Astrocyte (in vitro differentiated cells and primary cell): Measurements from ENCODE around the gene MAGEC2. TPM values are rescaled to one million over a fixed set of nuclear protein-coding genes. Genes with fewer than 3 reads are reported as not detected.

ENCODE experiments used
- DNase-seq: peaks from one replicate; pipeline ENCODE4 v3.0.0-alpha.2; 2010; ENCODE audit warnings: low read depth
- FAIRE-seq: peaks from 2 replicates; lab custom pipeline; 2011; peaks lifted over from hg19 to GRCh38; lab: Jason Lieb, UNC
- H2AFZ ChIP-seq: 2 replicates; pipeline ENCODE4 v1.6.0; 2012; ENCODE audit warnings: low read depth, low read length, inconsistent platforms
- H3K27ac ChIP-seq: 2 replicates; pipeline ENCODE4 v1.5.1; 2011; ENCODE audit warnings: low read depth, low read length, inconsistent platforms
- H3K27me3 ChIP-seq: 2 replicates; pipeline ENCODE4 v1.6.0; 2011; ENCODE audit warnings: low read length, inconsistent platforms; ENCODE audit not compliant: insufficient read depth
- H3K36me3 ChIP-seq: 2 replicates; pipeline ENCODE4 v1.5.1; 2011; ENCODE audit warnings: low read length, inconsistent platforms; ENCODE audit not compliant: insufficient read depth
- H3K4me1 ChIP-seq: 2 replicates; pipeline ENCODE4 v1.5.1; 2011; ENCODE audit warnings: low read length, inconsistent platforms; ENCODE audit not compliant: insufficient read depth
- H3K4me2 ChIP-seq: 2 replicates; pipeline ENCODE4 v1.6.0; 2012; ENCODE audit warnings: low read length, inconsistent platforms
- H3K4me3 ChIP-seq: 2 replicates; pipeline ENCODE4 v1.5.1; 2011; ENCODE audit warnings: low read depth, mild to moderate bottlenecking, low read length, inconsistent platforms; ENCODE audit not compliant: insufficient read depth
- H3K79me2 ChIP-seq: 2 replicates; pipeline ENCODE4 v1.6.0; 2012; ENCODE audit warnings: mild to moderate bottlenecking, low read length, inconsistent platforms; ENCODE audit not compliant: insufficient read depth
- H3K9ac ChIP-seq: 2 replicates; pipeline ENCODE4 v1.6.0; 2012; ENCODE audit warnings: mild to moderate bottlenecking, low read length, inconsistent platforms
- H3K9me3 ChIP-seq: 2 replicates; pipeline ENCODE4 v1.5.1; 2012; ENCODE audit warnings: low read depth, mild to moderate bottlenecking, low read length, inconsistent platforms; ENCODE audit not compliant: insufficient read depth
- H4K20me1 ChIP-seq: 2 replicates; pipeline ENCODE4 v1.6.0; 2012; ENCODE audit warnings: low read length, inconsistent platforms; ENCODE audit not compliant: insufficient read depth
- H3K27ac Mint-ChIP-seq: one replicate; pipeline ENCODE4 v1.8.0; 2021; ENCODE audit warnings: mild to moderate bottlenecking, mixed read lengths; ENCODE audit not compliant: unreplicated experiment
- H3K27me3 Mint-ChIP-seq: one replicate; pipeline ENCODE4 v1.8.0; 2021; ENCODE audit warnings: low read depth, mixed read lengths; ENCODE audit not compliant: unreplicated experiment
- H3K36me3 Mint-ChIP-seq: one replicate; pipeline ENCODE4 v1.8.0; 2021; ENCODE audit warnings: low read depth, mixed read lengths; ENCODE audit not compliant: unreplicated experiment
- H3K4me1 Mint-ChIP-seq: one replicate; pipeline ENCODE4 v1.8.0; 2021; ENCODE audit warnings: low read depth, mixed read lengths; ENCODE audit not compliant: unreplicated experiment
- H3K4me3 Mint-ChIP-seq: one replicate; pipeline ENCODE4 v1.8.0; 2021; ENCODE audit warnings: mild to moderate bottlenecking, moderate library complexity, mixed read lengths; ENCODE audit not compliant: unreplicated experiment
- H3K9me3 Mint-ChIP-seq: one replicate; pipeline ENCODE4 v1.8.0; 2021; ENCODE audit warnings: mild to moderate bottlenecking, mixed read lengths; ENCODE audit not compliant: unreplicated experiment
- EZH2 ChIP-seq: IDR thresholded peaks from 2 replicates; pipeline ENCODE4 v1.6.1; 2012; ENCODE audit warnings: mild to moderate bottlenecking, low read length, inconsistent platforms; ENCODE audit not compliant: insufficient read depth
- total RNA-seq: library from RNA; stranded (reverse); gene quantifications from 2 replicates; pipeline ENCODE4 v1.2.1, GENCODE V29; 2021
- TF ChIP-seq, protein P1 (sequence below): IDR thresholded peaks from 2 replicates; pipeline ENCODE4 v1.5.1; 2011; ENCODE audit warnings: low read depth, mild to moderate bottlenecking, inconsistent platforms, low read length, moderate library complexity; ENCODE audit not compliant: insufficient read depth

The MAGEC2 gene
- total RNA-seq, 1 donor from 2014 or later = not detected

DNA sequence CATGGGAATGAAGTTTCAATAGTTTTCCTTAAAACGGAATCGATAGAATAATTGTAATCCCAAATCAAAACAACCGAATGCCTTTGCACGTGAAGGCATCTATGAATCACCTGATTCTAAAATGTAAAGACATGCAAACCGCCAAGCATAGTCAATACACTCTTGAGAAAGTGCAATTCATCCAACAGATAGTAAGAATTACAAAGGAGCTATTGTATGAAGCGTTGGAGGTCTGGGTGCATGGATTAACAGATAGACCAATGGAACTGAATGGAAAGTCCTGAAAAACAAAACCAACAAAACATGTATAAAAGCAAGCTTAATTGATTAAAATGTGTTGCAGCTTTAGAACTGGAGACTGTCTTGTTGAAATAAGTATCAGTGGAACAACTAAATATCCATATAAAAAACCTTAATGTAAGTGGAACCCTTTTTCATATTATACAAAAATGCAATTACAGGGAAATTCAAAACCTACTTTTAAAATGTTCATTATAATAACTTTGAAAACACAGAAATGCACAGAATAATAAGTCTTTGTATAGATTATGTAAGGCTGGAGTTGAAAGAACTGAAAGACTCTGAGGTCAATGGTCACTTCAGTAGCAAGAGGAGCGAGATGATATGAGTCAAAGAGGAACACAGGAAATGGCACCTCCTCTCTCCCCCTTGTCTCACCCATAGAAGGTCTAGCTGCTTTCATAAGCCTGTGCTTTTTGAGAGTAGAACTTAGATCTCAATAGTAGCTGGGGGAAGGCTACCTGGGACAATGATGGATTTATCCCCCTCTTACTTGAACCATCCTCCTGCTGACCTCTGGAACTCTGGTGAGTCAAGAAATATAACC lies 20.1 kb downstream of the MAGEC2 start:
- Mint-ChIP-seq H3K9me3 (no peaks in the 10 kb centered on the region), H3K36me3 (no peaks in the 10 kb centered on the region), H3K4me1 (no peaks in the 10 kb centered on the region), H3K4me3 (no peak overlapping the region), H3K27me3 (no peaks in the 10 kb centered on the region), H3K27ac (no peak overlapping the region)
- no peaks in the 10 kb centered on the region for H3K4me1 ChIP-seq
- no peaks in the 10 kb centered on the region for H3K27me3 ChIP-seq
- no peaks in the 10 kb centered on the region for H3K9me3 ChIP-seq
- H3K9ac ChIP-seq = no peak overlapping the region
- no peak overlapping the region for H3K4me2 ChIP-seq
- FAIRE-seq (peak; percentile 86), DNase-seq (no peak)
- TF ChIP-seq, protein P1, sequence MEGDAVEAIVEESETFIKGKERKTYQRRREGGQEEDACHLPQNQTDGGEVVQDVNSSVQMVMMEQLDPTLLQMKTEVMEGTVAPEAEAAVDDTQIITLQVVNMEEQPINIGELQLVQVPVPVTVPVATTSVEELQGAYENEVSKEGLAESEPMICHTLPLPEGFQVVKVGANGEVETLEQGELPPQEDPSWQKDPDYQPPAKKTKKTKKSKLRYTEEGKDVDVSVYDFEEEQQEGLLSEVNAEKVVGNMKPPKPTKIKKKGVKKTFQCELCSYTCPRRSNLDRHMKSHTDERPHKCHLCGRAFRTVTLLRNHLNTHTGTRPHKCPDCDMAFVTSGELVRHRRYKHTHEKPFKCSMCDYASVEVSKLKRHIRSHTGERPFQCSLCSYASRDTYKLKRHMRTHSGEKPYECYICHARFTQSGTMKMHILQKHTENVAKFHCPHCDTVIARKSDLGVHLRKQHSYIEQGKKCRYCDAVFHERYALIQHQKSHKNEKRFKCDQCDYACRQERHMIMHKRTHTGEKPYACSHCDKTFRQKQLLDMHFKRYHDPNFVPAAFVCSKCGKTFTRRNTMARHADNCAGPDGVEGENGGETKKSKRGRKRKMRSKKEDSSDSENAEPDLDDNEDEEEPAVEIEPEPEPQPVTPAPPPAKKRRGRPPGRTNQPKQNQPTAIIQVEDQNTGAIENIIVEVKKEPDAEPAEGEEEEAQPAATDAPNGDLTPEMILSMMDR = no peak
- no peak for TF ChIP-seq EZH2
- H3K79me2 ChIP-seq = no peaks in the 10 kb centered on the region
- no peak overlapping the region for H3K4me3 ChIP-seq
- H4K20me1 ChIP-seq = no peaks in the 10 kb centered on the region
- no peaks in the 10 kb centered on the region for H3K36me3 ChIP-seq
- H2AFZ ChIP-seq = no peak overlapping the region
- no peak overlapping the region for H3K27ac ChIP-seq

DNA sequence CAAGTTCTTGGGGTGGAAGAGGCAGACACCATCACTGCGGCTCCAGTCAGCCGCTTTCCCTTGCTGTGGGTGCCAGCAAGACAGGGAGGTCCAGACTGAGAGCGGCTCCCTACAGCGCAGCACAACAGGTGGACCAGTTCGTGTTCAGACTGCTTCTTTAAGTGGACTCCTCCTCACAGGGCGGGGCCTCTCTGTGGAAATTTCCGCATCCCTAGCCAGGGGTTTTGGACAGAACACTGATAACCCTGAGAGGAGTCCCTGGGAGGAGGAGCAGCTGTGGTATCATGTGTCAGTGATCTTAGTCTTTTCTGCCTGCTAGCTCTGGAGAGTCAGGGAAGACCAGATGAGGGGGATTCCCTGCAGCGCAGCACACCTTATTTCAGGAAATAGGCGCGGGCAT lies 48.5 kb downstream of the MAGEC2 start:
- Histone ChIP-seq H3K36me3 (no peaks in the 10 kb centered on the region), H3K9me3 (no peaks in the 10 kb centered on the region), H3K4me3 (no peak overlapping the region), H4K20me1 (no peaks in the 10 kb centered on the region), H3K27me3 (no peaks in the 10 kb centered on the region), H3K4me2 (no peak overlapping the region), H2AFZ (no peak overlapping the region), H3K79me2 (no peaks in the 10 kb centered on the region), H3K27ac (no peak overlapping the region), H3K4me1 (no peaks in the 10 kb centered on the region), H3K9ac (no peak overlapping the region)
- H3K9me3 Mint-ChIP-seq = no peaks in the 10 kb centered on the region
- TF ChIP-seq, protein P1 = no peak
- TF ChIP-seq EZH2 = no peak
- FAIRE-seq = no peak
- H3K36me3 Mint-ChIP-seq = no peaks in the 10 kb centered on the region
- no peak for DNase-seq
- no peak overlapping the region for H3K4me3 Mint-ChIP-seq
- no peaks in the 10 kb centered on the region for H3K4me1 Mint-ChIP-seq
- no peak overlapping the region for H3K27ac Mint-ChIP-seq
- H3K27me3 Mint-ChIP-seq = no peaks in the 10 kb centered on the region
